NB4 (cell line): ENCODE data around the gene HACD4.

Experiments
- DNase-seq: peaks from one replicate; pipeline ENCODE4 v3.0.0; 2010; ENCODE audit warnings: low read depth
- H3K4me3 ChIP-seq: one replicate; pipeline ENCODE4 v1.5.1; 2011; ENCODE audit warnings: mild to moderate bottlenecking, low read depth, low read length, moderate library complexity
- CTCF ChIP-seq: IDR thresholded peaks from one replicate; pipeline ENCODE4 v1.5.1; 2012; ENCODE audit warnings: low read depth, low read length
- MAX ChIP-seq: IDR thresholded peaks from 2 replicates; pipeline ENCODE4 v1.6.1; 2011; ENCODE audit warnings: low read depth, low read length
- MYC ChIP-seq: IDR thresholded peaks from 2 replicates; pipeline ENCODE4 v1.6.1; 2011; ENCODE audit warnings: low read depth, low read length
- POLR2A ChIP-seq: IDR thresholded peaks from 2 replicates; pipeline ENCODE4 v1.6.1; 2011; ENCODE audit warnings: mild to moderate bottlenecking; ENCODE audit not compliant: insufficient read length; ENCODE audit errors: extremely low read depth

The HACD4 gene

GRCh38 chr9:20994486-20994885, 37.0 kb downstream of the HACD4 start:
- TF ChIP-seq POLR2A (no peak), MAX (no peak), CTCF (no peak)
- peak; percentile 21 for DNase-seq
- H3K4me3 ChIP-seq = no peak overlapping the region

- TF ChIP-seq POLR2A (no peak), MYC (peak; percentile 67), CTCF (no peak), MAX (peak; percentile 87)
- peak; percentile 96 for DNase-seq
Observed at GRCh38 chr9:20990867-20991266, 40.6 kb downstream of the HACD4 start.

GRCh38 chr9:20989923-20990341, 41.5 kb downstream of the HACD4 start:
- H3K4me3 ChIP-seq = no peak overlapping the region
- DNase-seq = peak; percentile 81
- TF ChIP-seq MYC (no peak), MAX (peak; percentile 60; the same call in 1 of the 2 replicates)

More at GRCh38 chr9:20990867-20991266, 40.6 kb downstream of the HACD4 start:
- H3K4me3 ChIP-seq = no peak overlapping the region

- no peak for DNase-seq
- H3K4me3 ChIP-seq = no peak overlapping the region
- no peak for TF ChIP-seq MYC
- no peak for TF ChIP-seq CTCF
- TF ChIP-seq MAX = no peak
Observed at GRCh38 chr9:20988671-20989315, 42.6 kb downstream of the HACD4 start.

- DNase-seq = no peak
- no peak overlapping the region for H3K4me3 ChIP-seq
- no peak for TF ChIP-seq MYC
- TF ChIP-seq CTCF = no peak
- no peak for TF ChIP-seq MAX
- no peak for TF ChIP-seq POLR2A
Observed at GRCh38 chr9:20988061-20988460, 43.4 kb downstream of the HACD4 start.

GRCh38 chr9:20987521-20987920, 43.9 kb downstream of the HACD4 start:
- DNase-seq = no peak
- H3K4me3 ChIP-seq = no peak overlapping the region
- TF ChIP-seq POLR2A = no peak
- no peak for TF ChIP-seq MAX
- no peak for TF ChIP-seq MYC
- no peak for TF ChIP-seq CTCF
